GM10266 (cell line): Measurements from ENCODE around the gene ZBTB32.

Source experiments
- DNase-seq: peaks from one replicate; pipeline ENCODE4 v3.0.0; 2012; ENCODE audit errors: extremely low spot score
- CTCF ChIP-seq: IDR thresholded peaks from 2 replicates; pipeline ENCODE4 v1.5.1; 2012; ENCODE audit warnings: mild to moderate bottlenecking, low read depth; ENCODE audit not compliant: control insufficient read depth, insufficient read depth; ENCODE audit errors: missing control alignments

Gene ZBTB32

GRCh38 chr19:35712567-35713505 lies 8.5 kb downstream of the ZBTB32 start:
- no peak for TF ChIP-seq CTCF
- peak; percentile 86 for DNase-seq

GRCh38 chr19:35713506-35713850 lies 9.1 kb downstream of the ZBTB32 start:
- TF ChIP-seq CTCF, result no peak

GRCh38 chr19:35713904-35714495 lies 9.6 kb downstream of the ZBTB32 start:
- TF ChIP-seq CTCF, result no peak
- no peak for DNase-seq

More at GRCh38 chr19:35713506-35713850, 9.1 kb downstream of the ZBTB32 start:
- no peak for DNase-seq

GRCh38 chr19:35714601-35715354 lies 10.4 kb downstream of the ZBTB32 start:
- DNase-seq, result no peak
- peak; percentile 43 for TF ChIP-seq CTCF

GRCh38 chr19:35715355-35715809 lies 11.0 kb downstream of the ZBTB32 start:
- TF ChIP-seq CTCF, result no peak
- no peak for DNase-seq

GRCh38 chr19:35715981-35716800 lies 11.8 kb downstream of the ZBTB32 start:
- no peak for DNase-seq
- TF ChIP-seq CTCF, result no peak
